ENCODE results near the gene LTBP3.

Gene LTBP3

DNA sequence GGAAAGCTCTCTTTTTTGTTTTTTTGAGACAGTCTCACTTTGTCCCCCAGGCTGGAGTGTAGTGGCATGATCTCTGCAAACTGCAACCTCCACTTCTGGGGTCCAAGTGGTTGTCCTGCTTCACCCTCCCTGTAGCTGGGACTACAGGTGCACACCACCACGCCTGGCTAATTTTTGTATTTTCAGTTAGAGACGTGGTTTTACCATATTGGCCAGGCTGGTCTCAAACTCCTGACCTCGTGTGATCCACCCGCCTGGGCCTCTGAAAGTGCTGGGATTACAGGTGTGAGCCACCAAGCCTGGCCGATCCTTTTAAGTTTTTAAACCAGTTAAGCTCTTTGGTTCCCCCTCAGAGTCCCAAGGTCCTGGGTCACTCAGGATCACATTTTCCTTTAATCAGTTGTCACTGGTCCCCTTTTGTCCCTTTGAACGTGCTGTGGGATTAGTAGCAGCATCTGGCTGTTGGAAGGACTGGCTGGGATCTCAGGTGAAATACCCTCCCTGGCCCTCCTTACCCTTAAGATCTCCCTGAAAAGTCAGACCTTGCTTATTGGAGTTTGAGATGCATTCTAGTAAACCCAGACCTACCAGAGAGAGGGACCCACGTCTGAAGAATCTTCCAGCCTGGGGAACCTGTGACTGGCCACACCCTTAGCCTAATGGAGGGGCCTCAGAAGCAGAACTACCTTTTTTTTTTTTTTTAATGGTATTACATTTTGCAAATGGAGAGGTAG is 51.2 kb downstream of the LTBP3 start:
- no peak for DNase-seq (ENCODE audit: low read depth in 2 of 2)

DNA sequence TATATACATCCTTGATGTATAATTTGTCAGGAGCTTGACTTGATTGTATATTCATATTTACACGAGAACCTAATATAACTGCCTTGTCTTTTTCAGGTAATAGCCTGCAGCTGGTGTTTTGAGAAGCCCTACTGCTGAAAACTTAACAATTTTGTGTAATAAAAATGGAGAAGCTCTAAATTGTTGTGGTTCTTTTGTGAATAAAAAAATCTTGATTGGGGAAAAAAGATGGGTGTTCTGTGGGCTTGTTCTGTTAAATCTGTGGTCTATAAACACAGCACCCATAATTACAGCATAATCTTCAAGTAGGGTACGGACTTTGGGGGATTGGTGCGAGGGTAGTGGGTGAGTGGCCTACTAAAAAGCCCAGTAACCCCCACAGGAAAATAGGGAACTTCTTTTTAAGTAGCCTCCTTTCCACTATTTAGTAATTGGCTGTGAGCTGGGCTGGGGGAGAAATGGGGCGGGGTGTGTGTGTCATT is 51.8 kb downstream of the LTBP3 start:
- DNase-seq (ENCODE audit: low read depth in 2 of 2), result no peak

DNA sequence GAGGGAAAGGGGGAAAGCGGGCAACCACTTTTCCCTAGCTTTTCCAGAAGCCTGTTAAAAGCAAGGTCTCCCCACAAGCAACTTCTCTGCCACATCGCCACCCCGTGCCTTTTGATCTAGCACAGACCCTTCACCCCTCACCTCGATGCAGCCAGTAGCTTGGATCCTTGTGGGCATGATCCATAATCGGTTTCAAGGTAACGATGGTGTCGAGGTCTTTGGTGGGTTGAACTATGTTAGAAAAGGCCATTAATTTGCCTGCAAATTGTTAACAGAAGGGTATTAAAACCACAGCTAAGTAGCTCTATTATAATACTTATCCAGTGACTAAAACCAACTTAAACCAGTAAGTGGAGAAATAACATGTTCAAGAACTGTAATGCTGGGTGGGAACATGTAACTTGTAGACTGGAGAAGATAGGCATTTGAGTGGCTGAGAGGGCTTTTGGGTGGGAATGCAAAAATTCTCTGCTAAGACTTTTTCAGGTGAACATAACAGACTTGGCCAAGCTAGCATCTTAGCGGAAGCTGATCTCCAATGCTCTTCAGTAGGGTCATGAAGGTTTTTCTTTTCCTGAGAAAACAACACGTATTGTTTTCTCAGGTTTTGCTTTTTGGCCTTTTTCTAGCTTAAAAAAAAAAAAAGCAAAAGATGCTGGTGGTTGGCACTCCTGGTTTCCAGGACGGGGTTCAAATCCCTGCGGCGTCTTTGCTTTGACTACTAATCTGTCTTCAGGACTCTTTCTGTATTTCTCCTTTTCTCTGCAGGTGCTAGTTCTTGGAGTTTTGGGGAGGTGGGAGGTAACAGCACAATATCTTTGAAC is 52.5 kb downstream of the LTBP3 start:
- no peak for DNase-seq (ENCODE audit: low read depth in 2 of 2)

DNA sequence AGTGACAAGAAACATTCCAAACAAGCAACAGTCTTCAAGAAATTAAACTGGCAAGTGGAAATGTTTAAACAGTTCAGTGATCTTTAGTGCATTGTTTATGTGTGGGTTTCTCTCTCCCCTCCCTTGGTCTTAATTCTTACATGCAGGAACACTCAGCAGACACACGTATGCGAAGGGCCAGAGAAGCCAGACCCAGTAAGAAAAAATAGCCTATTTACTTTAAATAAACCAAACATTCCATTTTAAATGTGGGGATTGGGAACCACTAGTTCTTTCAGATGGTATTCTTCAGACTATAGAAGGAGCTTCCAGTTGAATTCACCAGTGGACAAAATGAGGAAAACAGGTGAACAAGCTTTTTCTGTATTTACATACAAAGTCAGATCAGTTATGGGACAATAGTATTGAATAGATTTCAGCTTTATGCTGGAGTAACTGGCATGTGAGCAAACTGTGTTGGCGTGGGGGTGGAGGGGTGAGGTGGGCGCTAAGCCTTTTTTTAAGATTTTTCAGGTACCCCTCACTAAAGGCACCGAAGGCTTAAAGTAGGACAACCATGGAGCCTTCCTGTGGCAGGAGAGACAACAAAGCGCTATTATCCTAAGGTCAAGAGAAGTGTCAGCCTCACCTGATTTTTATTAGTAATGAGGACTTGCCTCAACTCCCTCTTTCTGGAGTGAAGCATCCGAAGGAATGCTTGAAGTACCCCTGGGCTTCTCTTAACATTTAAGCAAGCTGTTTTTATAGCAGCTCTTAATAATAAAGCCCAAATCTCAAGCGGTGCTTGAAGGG is 53.3 kb downstream of the LTBP3 start:
- no peak for DNase-seq (ENCODE audit: low read depth in 2 of 2)

DNA sequence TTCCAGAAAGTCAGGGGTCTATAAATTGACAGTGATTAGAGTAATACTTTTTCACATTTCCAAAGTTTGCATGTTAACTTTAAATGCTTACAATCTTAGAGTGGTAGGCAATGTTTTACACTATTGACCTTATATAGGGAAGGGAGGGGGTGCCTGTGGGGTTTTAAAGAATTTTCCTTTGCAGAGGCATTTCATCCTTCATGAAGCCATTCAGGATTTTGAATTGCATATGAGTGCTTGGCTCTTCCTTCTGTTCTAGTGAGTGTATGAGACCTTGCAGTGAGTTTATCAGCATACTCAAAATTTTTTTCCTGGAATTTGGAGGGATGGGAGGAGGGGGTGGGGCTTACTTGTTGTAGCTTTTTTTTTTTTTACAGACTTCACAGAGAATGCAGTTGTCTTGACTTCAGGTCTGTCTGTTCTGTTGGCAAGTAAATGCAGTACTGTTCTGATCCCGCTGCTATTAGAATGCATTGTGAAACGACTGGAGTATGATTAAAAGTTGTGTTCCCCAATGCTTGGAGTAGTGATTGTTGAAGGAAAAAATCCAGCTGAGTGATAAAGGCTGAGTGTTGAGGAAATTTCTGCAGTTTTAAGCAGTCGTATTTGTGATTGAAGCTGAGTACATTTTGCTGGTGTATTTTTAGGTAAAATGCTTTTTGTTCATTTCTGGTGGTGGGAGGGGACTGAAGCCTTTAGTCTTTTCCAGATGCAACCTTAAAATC is 54.0 kb downstream of the LTBP3 start:
- no peak for DNase-seq (ENCODE audit: low read depth in 2 of 2)

DNA sequence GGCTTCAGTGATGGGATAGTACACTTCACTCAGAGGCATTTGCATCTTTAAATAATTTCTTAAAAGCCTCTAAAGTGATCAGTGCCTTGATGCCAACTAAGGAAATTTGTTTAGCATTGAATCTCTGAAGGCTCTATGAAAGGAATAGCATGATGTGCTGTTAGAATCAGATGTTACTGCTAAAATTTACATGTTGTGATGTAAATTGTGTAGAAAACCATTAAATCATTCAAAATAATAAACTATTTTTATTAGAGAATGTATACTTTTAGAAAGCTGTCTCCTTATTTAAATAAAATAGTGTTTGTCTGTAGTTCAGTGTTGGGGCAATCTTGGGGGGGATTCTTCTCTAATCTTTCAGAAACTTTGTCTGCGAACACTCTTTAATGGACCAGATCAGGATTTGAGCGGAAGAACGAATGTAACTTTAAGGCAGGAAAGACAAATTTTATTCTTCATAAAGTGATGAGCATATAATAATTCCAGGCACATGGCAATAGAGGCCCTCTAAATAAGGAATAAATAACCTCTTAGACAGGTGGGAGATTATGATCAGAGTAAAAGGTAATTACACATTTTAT is 54.7 kb downstream of the LTBP3 start:
- no peak for DNase-seq (ENCODE audit: low read depth in 2 of 2)

DNA sequence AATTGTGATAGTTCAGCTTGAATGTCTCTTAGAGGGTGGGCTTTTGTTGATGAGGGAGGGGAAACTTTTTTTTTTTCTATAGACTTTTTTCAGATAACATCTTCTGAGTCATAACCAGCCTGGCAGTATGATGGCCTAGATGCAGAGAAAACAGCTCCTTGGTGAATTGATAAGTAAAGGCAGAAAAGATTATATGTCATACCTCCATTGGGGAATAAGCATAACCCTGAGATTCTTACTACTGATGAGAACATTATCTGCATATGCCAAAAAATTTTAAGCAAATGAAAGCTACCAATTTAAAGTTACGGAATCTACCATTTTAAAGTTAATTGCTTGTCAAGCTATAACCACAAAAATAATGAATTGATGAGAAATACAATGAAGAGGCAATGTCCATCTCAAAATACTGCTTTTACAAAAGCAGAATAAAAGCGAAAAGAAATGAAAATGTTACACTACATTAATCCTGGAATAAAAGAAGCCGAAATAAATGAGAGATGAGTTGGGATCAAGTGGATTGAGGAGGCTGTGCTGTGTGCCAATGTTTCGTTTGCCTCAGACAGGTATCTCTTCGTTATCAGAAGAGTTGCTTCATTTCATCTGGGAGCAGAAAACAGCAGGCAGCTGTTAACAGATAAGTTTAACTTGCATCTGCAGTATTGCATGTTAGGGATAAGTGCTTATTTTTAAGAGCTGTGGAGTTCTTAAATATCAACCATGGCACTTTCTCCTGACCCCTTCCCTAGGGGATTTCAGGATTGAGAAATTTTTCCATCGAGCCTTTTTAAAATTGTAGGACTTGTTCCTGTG is 55.4 kb downstream of the LTBP3 start:
- DNase-seq (ENCODE audit: low read depth in 2 of 2), result no peak

DNA sequence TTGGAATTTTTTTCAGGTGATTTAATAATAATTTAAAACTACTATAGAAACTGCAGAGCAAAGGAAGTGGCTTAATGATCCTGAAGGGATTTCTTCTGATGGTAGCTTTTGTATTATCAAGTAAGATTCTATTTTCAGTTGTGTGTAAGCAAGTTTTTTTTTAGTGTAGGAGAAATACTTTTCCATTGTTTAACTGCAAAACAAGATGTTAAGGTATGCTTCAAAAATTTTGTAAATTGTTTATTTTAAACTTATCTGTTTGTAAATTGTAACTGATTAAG is 55.9 kb downstream of the LTBP3 start:
- no peak for DNase-seq (ENCODE audit: low read depth in 2 of 2)

DNA sequence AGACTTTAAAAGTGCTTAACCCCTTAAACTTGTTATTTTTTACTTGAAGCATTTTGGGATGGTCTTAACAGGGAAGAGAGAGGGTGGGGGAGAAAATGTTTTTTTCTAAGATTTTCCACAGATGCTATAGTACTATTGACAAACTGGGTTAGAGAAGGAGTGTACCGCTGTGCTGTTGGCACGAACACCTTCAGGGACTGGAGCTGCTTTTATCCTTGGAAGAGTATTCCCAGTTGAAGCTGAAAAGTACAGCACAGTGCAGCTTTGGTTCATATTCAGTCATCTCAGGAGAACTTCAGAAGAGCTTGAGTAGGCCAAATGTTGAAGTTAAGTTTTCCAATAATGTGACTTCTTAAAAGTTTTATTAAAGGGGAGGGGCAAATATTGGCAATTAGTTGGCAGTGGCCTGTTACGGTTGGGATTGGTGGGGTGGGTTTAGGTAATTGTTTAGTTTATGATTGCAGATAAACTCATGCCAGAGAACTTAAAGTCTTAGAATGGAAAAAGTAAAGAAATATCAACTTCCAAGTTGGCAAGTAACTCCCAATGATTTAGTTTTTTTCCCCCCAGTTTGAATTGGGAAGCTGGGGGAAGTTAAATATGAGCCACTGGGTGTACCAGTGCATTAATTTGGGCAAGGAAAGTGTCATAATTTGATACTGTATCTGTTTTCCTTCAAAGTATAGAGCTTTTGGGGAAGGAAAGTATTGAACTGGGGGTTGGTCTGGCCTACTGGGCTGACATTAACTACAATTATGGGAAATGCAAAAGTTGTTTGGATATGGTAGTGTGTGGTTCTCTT is 56.5 kb downstream of the LTBP3 start:
- no peak for DNase-seq (ENCODE audit: low read depth in 2 of 2)

DNA sequence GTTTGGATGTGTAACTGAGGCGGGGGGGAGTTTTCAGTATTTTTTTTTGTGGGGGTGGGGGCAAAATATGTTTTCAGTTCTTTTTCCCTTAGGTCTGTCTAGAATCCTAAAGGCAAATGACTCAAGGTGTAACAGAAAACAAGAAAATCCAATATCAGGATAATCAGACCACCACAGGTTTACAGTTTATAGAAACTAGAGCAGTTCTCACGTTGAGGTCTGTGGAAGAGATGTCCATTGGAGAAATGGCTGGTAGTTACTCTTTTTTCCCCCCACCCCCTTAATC is 57.0 kb downstream of the LTBP3 start:
- no peak for DNase-seq (ENCODE audit: low read depth in 2 of 2)

DNA sequence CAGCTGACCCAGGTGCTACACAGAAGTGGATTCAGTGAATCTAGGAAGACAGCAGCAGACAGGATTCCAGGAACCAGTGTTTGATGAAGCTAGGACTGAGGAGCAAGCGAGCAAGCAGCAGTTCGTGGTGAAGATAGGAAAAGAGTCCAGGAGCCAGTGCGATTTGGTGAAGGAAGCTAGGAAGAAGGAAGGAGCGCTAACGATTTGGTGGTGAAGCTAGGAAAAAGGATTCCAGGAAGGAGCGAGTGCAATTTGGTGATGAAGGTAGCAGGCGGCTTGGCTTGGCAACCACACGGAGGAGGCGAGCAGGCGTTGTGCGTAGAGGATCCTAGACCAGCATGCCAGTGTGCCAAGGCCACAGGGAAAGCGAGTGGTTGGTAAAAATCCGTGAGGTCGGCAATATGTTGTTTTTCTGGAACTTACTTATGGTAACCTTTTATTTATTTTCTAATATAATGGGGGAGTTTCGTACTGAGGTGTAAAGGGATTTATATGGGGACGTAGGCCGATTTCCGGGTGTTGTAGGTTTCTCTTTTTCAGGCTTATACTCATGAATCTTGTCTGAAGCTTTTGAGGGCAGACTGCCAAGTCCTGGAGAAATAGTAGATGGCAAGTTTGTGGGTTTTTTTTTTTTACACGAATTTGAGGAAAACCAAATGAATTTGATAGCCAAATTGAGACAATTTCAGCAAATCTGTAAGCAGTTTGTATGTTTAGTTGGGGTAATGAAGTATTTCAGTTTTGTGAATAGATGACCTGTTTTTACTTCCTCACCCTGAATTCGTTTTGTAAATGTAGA is 57.6 kb downstream of the LTBP3 start:
- no peak for DNase-seq (ENCODE audit: low read depth in 2 of 2)

DNA sequence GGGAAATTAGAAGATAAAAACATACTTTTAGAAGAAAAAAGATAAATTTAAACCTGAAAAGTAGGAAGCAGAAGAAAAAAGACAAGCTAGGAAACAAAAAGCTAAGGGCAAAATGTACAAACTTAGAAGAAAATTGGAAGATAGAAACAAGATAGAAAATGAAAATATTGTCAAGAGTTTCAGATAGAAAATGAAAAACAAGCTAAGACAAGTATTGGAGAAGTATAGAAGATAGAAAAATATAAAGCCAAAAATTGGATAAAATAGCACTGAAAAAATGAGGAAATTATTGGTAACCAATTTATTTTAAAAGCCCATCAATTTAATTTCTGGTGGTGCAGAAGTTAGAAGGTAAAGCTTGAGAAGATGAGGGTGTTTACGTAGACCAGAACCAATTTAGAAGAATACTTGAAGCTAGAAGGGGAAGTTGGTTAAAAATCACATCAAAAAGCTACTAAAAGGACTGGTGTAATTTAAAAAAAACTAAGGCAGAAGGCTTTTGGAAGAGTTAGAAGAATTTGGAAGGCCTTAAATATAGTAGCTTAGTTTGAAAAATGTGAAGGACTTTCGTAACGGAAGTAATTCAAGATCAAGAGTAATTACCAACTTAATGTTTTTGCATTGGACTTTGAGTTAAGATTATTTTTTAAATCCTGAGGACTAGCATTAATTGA is 58.3 kb downstream of the LTBP3 start:
- no peak for DNase-seq (ENCODE audit: low read depth in 2 of 2)

DNA sequence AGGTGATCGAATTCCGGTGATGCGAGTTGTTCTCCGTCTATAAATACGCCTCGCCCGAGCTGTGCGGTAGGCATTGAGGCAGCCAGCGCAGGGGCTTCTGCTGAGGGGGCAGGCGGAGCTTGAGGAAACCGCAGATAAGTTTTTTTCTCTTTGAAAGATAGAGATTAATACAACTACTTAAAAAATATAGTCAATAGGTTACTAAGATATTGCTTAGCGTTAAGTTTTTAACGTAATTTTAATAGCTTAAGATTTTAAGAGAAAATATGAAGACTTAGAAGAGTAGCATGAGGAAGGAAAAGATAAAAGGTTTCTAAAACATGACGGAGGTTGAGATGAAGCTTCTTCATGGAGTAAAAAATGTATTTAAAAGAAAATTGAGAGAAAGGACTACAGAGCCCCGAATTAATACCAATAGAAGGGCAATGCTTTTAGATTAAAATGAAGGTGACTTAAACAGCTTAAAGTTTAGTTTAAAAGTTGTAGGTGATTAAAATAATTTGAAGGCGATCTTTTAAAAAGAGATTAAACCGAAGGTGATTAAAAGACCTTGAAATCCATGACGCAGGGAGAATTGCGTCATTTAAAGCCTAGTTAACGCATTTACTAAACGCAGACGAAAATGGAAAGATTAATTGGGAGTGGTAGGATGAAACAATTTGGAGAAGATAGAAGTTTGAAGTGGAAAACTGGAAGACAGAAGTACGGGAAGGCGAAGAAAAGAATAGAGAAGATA is 59.0 kb downstream of the LTBP3 start, which contains the start of gene MALAT1:
TSS of gene MALAT1 (plus strand) at position 69 of the 736 bp plus-strand sequence.
- peak; percentile 79 to 82 for DNase-seq (ENCODE audit: low read depth in 2 of 2)

DNA sequence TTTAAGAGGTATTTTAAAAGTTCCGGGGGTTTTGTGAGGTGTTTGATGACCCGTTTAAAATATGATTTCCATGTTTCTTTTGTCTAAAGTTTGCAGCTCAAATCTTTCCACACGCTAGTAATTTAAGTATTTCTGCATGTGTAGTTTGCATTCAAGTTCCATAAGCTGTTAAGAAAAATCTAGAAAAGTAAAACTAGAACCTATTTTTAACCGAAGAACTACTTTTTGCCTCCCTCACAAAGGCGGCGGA is 59.5 kb downstream of the LTBP3 start:
- no peak for DNase-seq (ENCODE audit: low read depth in 2 of 2)

DNA sequence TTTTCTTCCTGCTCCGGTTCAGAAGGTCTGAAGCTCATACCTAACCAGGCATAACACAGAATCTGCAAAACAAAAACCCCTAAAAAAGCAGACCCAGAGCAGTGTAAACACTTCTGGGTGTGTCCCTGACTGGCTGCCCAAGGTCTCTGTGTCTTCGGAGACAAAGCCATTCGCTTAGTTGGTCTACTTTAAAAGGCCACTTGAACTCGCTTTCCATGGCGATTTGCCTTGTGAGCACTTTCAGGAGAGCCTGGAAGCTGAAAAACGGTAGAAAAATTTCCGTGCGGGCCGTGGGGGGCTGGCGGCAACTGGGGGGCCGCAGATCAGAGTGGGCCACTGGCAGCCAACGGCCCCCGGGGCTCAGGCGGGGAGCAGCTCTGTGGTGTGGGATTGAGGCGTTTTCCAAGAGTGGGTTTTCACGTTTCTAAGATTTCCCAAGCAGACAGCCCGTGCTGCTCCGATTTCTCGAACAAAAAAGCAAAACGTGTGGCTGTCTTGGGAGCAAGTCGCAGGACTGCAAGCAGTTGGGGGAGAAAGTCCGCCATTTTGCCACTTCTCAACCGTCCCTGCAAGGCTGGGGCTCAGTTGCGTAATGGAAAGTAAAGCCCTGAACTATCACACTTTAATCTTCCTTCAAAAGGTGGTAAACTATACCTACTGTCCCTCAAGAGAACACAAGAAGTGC is 60.0 kb downstream of the LTBP3 start:
- peak in 1 of 2 donors; percentile 50 for DNase-seq (ENCODE audit: low read depth in 2 of 2)

DNA sequence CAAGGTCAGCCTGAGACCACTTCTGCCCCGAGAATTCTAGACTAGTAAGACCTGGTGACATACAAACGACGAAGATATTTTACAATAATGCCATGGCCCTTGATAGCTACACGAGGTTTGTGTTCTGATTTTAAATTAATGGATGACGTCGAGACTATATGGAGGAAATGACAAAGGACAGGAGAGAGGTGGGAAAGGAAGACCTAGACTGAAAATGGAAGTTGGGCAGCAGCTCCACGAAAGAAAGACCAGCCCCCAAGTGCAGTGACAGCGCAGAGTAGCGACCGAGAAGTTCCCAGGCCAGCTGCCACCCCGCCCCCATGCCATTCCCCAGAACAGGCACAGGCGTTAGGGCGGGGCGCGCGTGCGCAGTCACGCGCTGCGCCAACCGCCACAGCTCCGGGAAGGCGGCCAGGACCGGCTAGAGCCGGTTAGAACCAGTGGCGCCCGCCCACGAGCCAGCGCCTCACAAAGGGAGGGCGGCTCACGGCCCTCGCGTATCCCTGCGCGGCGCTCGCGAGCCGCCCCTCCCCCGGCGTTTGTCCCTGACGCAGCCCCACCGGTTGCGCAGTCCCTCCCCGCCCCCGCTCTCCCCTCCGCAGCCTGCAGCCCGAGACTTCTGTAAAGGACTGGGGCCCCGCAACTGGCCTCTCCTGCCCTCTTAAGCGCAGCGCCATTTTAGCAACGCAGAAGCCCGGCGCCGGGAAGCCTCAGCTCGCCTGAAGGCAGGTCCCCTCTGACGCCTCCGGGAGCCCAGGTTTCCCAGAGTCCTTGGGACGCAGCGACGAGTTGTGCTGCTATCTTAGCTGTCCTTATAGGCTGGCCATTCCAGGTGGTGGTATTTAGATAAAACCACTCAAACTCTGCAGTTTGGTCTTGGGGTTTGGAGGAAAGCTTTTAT is 60.8 kb downstream of the LTBP3 start:
- DNase-seq (ENCODE audit: low read depth in 2 of 2), result peak; percentile 99 to 100

All from stimulated activated CD8-positive, alpha-beta memory T cell treated with anti-CD3 and anti-CD28 coated beads, Interleukin-15, amount 100 ng/mL, for 48 hours (primary cell).